OCI-LY7 (cell line): ENCODE data around the gene PARD3B. TPM values are rescaled to one million over a fixed set of nuclear protein-coding genes. Genes with fewer than 3 reads are reported as not detected.

Source experiments
- BruUV-seq: library from RNA; stranded (reverse); fragments of 400-500 nt; replicated peaks from 2 replicates; lab custom pipeline; 2021; lab: Mats Ljungman, UMichigan
- CTCF ChIA-PET: fragments of 300-600 bp; sonication (Branson Sonifier 250); formaldehyde crosslinking; loops from one replicate; lab custom pipeline; 2022; ENCODE audit warnings: antibody characterized with exemption; ENCODE audit not compliant: unreplicated experiment; lab: Charles Lee
- POLR2A ChIA-PET: fragments of 300-600 bp; sonication (Branson Sonifier 250); formaldehyde crosslinking; loops from one replicate; lab custom pipeline; 2022; ENCODE audit warnings: antibody characterized with exemption; lab: Charles Lee
- DNase-seq: peaks from one replicate; pipeline ENCODE4 v3.0.0-alpha.2; 2015; ENCODE audit warnings: low spot score
- H2AFZ ChIP-seq: fragments of 200-600 bp; sonication (generic), shearing (Covaris generic); 2 replicates; pipeline ENCODE4 v1.6.1; 2014; ENCODE audit warnings: mild to moderate bottlenecking, antibody characterized with exemption, low read length, moderate library complexity
- H3K27ac ChIP-seq: fragments of 200-600 bp; sonication (generic); 2 replicates; pipeline ENCODE4 v1.5.1; 2014; ENCODE audit warnings: mixed run types, low read depth, mild to moderate bottlenecking, moderate library complexity, low read length, inconsistent platforms; ENCODE audit not compliant: poor library complexity, severe bottlenecking
- H3K36me3 ChIP-seq: fragments of 200-600 bp; sonication (generic); 2 replicates; pipeline ENCODE4 v1.6.1; 2014; ENCODE audit warnings: mild to moderate bottlenecking, antibody characterized with exemption, low read length, moderate library complexity, mixed read lengths; ENCODE audit not compliant: insufficient read depth
- H3K4me1 ChIP-seq: fragments of 200-600 bp; sonication (generic); 2 replicates; pipeline ENCODE4 v1.5.1; 2014; ENCODE audit warnings: mild to moderate bottlenecking, low read length; ENCODE audit not compliant: insufficient read depth, poor library complexity, severe bottlenecking
- H3K4me2 ChIP-seq: fragments of 200-600 bp; sonication (generic); 2 replicates; pipeline ENCODE4 v1.6.1; 2014; ENCODE audit warnings: mild to moderate bottlenecking, low read length
- H3K4me3 ChIP-seq: fragments of 200-600 bp; sonication (generic); 2 replicates; pipeline ENCODE4 v1.5.1; 2014; ENCODE audit warnings: mild to moderate bottlenecking, low read depth, low read length; ENCODE audit not compliant: poor library complexity, severe bottlenecking
- H3K79me2 ChIP-seq: fragments of 200-600 bp; sonication (generic); 2 replicates; pipeline ENCODE4 v1.6.1; 2016; ENCODE audit warnings: low read depth, mild to moderate bottlenecking, low read length, moderate library complexity, mixed read lengths; ENCODE audit not compliant: insufficient read depth
- H3K9me2 ChIP-seq: fragments of 200-600 bp; sonication (generic); 2 replicates; pipeline ENCODE4 v1.6.1; 2016; ENCODE audit warnings: mild to moderate bottlenecking, low read length, mixed read lengths; ENCODE audit not compliant: insufficient read depth
- H3K9me3 ChIP-seq: fragments of 200-600 bp; sonication (generic); 2 replicates; pipeline ENCODE4 v1.6.1; 2014; ENCODE audit warnings: mild to moderate bottlenecking, mixed run types, low read length, mixed read lengths
- H4K20me1 ChIP-seq: fragments of 200-600 bp; sonication (generic); 2 replicates; pipeline ENCODE4 v1.6.1; 2014; ENCODE audit warnings: mild to moderate bottlenecking, antibody characterized with exemption, low read length, moderate library complexity, mixed read lengths; ENCODE audit not compliant: insufficient read depth
- CTCF ChIP-seq: fragments of 200-600 bp; sonication (generic); conservative IDR thresholded peaks from 2 replicates; pipeline ENCODE4 v1.5.1; 2014; ENCODE audit warnings: mild to moderate bottlenecking, antibody characterized with exemption, low read length, moderate library complexity, mixed read lengths
- EZH2phosphoT487 ChIP-seq: fragments of 200-600 bp; sonication (generic); IDR thresholded peaks from 2 replicates; pipeline ENCODE4 v1.6.1; 2018; ENCODE audit warnings: low read depth, borderline replicate concordance, mild to moderate bottlenecking, mixed run types, antibody characterized with exemption, low read length, moderate library complexity, mixed read lengths
- intact Hi-C: fragments of 100-400 bp; cut with micrococcal nuclease; formaldehyde crosslinking; loops from one replicate; pipeline ENCODE4 v1.10.0; 2022; ENCODE audit not compliant: unreplicated experiment
- total RNA-seq, 2 experiments: library from RNA; depleted of rRNA in 1 of 2; stranded (reverse); fragments of >200 nt in 1 of 2; shearing (Covaris generic) in 1 of 2; gene quantifications; 2 replicates each; pipeline ENCODE4 v1.2.3, GENCODE V29; 2014 to 2022

The PARD3B gene
- total RNA-seq, 2 experiments from 2014 or later, result not detected

GRCh38 chr2:204576362-204576979, 31.2 kb downstream of the PARD3B start:
- no peak for DNase-seq
- H3K4me3 ChIP-seq, result no peak overlapping the region
- no peak overlapping the region for H3K27ac ChIP-seq
- no peaks in the 10 kb centered on the region for H3K79me2 ChIP-seq
- CTCF ChIA-PET, result no interaction called here
- no peaks in the 10 kb centered on the region for H3K4me1 ChIP-seq
- H2AFZ ChIP-seq, result no peak overlapping the region
- no peaks in the 10 kb centered on the region for H3K9me3 ChIP-seq
- H3K4me2 ChIP-seq, result no peak overlapping the region
- no peaks in the 10 kb centered on the region for H3K9me2 ChIP-seq
- TF ChIP-seq CTCF (no peak), EZH2phosphoT487 (no peak)
- H4K20me1 ChIP-seq, result no peaks in the 10 kb centered on the region
- no peaks in the 10 kb centered on the region for H3K36me3 ChIP-seq
- BruUV-seq, result no TSS peak
- intact Hi-C loops, result no loop called here
- POLR2A ChIA-PET, result no interaction called here

GRCh38 chr2:204578928-204579598, 33.8 kb downstream of the PARD3B start:
- DNase-seq, result no peak
- no peaks in the 10 kb centered on the region for H4K20me1 ChIP-seq
- ChIA-PET CTCF (no interaction called here), POLR2A (interaction anchor here (1.5 kb wide), 1 partner anchor 13 kb away, joined by 4 read pairs; no protein-coding TSS in a partner anchor)
- no peaks in the 10 kb centered on the region for H3K9me3 ChIP-seq
- no peaks in the 10 kb centered on the region for H3K79me2 ChIP-seq
- H3K27ac ChIP-seq, result no peak overlapping the region
- H3K9me2 ChIP-seq, result no peaks in the 10 kb centered on the region
- intact Hi-C loops, result no loop called here
- H3K4me3 ChIP-seq, result no peak overlapping the region
- TF ChIP-seq CTCF (no peak), EZH2phosphoT487 (no peak)
- H3K4me2 ChIP-seq, result no peak overlapping the region
- no TSS peak for BruUV-seq
- no peak overlapping the region for H2AFZ ChIP-seq
- H3K4me1 ChIP-seq, result no peaks in the 10 kb centered on the region
- H3K36me3 ChIP-seq, result no peaks in the 10 kb centered on the region

GRCh38 chr2:204581946-204582345, 36.7 kb downstream of the PARD3B start:
- H3K79me2 ChIP-seq, result no peaks in the 10 kb centered on the region
- no TSS peak for BruUV-seq
- DNase-seq, result no peak
- ChIA-PET POLR2A (no interaction called here), CTCF (no interaction called here)
- no peak for TF ChIP-seq EZH2phosphoT487
- no peaks in the 10 kb centered on the region for H3K9me3 ChIP-seq
- H3K4me1 ChIP-seq, result no peaks in the 10 kb centered on the region
- no peaks in the 10 kb centered on the region for H3K9me2 ChIP-seq
- H3K27ac ChIP-seq, result no peak overlapping the region
- H3K36me3 ChIP-seq, result no peaks in the 10 kb centered on the region
- no peak overlapping the region for H3K4me2 ChIP-seq
- no peak overlapping the region for H2AFZ ChIP-seq
- intact Hi-C loops, result no loop called here
- no peak overlapping the region for H3K4me3 ChIP-seq
- H4K20me1 ChIP-seq, result no peaks in the 10 kb centered on the region
